ENCODE data around the gene SLC16A10.

SLC16A10 gene

DNA sequence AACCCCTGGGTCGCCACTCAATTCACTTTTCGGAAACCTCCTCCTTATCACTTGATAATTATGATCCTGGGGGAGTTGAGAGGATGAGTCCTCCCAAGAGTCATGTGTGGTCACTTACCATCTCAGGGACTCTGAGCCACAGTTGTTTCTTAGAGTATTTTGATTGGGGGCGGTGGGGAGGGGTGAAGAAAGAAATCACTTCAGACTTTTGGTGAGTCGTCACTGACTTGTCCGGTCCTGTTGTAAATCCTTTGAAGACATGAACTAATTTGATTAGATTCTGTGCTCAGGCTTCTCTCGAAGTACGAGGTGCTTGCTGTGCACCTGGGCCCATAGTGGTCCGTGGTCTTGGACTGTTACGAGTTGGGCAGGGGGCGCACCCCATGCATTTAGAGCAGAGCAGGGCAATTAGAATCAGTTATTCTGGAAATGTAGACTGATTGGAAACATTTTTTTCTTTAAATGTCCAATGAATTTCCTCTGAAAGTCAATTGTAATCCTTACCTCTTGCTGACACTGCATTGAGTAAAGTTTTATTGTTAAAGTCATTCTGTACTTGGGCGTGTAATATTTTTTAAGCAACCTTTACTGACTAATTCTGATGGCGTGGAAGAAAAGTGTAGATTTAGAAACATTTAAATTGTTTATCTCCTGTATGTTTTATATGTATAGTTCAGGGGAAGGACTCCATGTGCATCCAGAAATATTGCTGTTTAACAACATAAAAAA is 173.4 kb downstream of the SLC16A10 start:
- no peak for DNase-seq (ENCODE audit: low spot score)

DNA sequence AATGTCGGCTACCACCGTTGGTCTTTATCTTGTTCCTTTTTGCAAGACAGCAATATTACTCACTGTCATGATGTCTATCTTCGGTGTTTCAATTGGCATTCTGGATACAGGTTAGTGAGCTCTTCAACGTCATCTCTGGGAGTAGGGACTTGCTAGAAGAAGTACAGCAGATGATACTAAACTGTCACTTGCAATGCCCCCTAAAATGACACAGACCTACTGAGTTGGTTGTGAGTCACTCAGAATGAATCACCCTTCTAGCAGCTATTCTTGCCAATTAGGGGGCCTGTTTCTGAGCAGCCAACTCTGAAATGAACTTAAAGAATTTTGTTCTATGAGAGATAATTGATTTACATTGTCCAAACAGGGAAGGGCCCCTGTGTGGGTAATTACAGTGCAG is 176.5 kb downstream of the SLC16A10 start:
- DNase-seq (ENCODE audit: low spot score) = no peak

DNA sequence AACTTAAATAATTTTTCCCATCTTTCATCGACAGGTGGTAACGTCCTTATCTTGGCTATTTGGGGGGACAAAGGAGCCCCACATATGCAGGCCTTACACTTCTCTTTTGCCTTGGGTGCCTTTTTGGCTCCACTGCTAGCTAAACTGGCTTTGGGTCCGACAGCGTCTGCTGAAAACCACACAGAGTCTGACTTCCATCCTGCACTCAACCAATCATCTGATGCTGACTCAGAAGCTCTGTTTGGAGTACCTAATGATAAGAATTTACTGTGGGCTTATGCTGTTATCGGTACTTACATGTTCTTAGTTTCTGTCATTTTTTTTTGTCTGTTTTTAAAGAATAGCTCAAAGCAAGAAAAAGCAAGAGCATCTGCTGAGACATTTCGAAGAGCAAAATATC is 178.5 kb downstream of the SLC16A10 start:
- DNase-seq (ENCODE audit: low spot score) = no peak

DNA sequence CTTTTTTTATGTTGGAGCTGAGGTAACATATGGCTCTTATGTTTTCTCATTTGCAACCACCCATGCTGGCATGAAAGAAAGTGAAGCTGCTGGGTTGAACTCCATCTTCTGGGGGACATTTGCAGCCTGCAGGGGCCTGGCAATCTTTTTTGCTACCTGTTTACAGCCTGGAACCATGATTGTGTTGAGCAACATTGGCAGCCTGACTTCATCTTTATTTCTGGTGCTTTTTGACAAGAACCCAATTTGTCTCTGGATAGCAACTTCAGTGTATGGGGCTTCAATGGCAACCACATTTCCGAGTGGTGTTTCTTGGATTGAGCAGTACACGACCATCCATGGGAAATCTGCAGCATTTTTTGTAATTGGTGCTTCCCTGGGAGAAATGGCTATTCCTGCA is 179.0 kb downstream of the SLC16A10 start:
- no peak for DNase-seq (ENCODE audit: low spot score)

DNA sequence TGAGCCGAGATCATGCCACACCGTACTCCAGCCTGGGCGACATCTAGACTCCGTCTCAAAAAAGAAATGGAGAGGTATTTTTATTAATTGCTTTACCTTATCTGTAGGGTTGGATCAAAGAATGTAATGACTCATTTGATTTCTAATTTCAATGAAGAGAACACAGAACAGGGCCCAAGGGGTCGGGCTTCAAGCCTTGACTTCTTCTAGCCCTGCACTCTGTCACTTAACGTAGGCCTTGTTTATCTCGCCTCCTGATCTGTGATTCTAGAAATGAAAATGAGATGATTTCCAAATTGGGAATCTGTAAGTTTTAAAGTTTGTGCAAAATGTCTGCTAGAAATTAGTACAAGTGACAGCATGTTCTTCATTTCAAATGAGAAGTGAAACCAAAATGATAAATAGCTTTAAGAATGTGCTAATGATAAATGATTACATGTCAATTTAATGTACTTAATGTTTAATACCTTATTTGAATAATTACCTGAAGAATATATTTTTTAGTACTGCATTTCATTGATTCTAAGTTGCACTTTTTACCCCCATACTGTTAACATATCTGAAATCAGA is 180.5 kb downstream of the SLC16A10 start:
- no peak for DNase-seq (ENCODE audit: low spot score)

DNA sequence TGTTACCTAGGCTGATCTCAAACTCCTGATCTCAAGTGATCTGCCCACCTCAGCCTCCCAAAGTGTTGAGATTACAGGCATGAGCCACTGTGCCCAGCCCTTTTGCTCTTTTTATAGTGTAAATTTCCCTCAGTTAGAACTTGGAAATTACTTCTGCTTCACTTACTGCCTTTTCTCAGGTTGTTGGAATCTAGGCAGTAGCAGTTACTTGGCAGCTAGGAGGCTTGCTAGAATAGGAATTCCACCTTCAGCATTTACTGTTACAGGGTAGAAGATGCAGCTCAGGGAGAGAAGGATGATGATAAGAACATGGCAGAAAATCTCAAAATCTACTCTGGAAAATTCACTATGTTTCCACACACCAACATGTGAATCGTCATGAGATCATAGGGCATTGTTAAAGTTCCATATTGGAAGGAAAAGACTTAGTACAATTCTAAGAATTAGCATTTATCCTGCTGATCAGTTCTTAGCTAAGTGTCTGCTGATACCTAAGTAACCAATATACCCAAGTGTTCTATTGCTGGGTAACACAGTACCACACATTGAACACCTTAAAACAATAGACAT is 182.2 kb downstream of the SLC16A10 start:
- DNase-seq (ENCODE audit: low spot score) = no peak

DNA sequence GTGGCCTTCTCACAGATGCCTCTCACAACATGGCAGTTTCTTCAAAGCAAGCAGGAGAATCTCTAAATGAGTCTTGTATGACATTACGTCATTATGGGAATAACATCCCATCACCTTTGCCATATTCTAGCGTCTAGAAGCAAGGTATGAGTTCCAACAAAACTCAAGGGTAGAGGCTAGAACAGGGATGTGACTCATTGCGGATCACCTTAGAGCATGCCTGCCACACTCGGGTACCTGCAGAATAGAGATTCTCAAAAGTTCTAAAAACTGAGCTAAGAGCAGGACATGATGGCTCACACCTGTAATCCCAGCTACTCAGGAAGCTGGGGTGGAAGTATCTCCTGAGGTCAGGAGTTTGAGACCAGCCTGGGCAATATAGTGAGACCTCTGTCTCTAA is 182.8 kb downstream of the SLC16A10 start:
- DNase-seq (ENCODE audit: low spot score) = no peak

DNA sequence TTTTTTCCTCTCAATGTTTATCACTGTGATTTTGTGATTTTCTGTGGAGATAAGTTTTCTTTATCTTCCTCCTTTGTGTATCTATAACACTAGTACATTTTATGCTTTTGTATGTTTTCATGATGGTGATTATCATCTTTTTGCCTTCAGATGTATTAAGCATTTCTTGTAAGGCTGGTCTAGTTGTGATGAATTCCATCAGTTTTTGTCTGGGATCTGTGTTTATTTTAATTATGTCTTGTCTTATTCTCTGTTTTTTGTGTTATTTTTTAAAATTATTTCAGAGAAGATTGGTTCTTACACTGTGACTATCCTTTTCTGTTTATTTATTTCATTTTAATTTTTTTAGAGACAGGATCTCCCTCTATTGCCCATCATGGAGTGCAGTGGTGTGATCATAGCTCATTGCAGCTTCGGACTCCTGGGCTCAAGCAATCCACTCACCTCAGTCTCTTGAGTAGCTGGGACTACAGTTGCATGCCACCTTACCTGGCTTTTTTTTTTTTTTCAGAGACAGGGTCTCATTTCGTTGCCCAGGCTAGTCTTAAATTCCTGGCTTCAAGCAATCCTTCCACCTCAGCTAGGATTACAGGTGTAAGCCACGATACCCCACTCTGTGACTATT is 187.4 kb downstream of the SLC16A10 start:
- no peak for DNase-seq (ENCODE audit: low spot score)

DNA sequence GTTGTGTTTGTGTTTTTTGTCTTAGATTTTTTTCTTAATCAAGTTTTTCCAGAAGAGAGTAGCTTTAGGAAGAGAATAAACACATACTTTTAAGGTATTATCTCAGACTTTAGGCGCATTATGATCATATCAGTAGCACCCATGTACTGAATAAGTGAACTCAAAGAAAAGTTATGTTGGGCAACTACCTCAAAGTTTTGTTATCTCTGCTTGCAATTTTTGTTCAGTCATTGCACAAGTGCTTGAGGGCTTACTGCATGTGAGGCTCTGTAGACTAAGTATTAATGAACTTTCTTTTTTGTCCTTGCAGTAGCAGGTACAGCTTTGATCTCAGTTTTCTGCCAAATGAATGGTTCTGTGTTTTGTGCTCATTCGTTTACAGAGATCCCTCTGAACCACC is 189.0 kb downstream of the SLC16A10 start:
- DNase-seq (ENCODE audit: low spot score) = no peak

DNA sequence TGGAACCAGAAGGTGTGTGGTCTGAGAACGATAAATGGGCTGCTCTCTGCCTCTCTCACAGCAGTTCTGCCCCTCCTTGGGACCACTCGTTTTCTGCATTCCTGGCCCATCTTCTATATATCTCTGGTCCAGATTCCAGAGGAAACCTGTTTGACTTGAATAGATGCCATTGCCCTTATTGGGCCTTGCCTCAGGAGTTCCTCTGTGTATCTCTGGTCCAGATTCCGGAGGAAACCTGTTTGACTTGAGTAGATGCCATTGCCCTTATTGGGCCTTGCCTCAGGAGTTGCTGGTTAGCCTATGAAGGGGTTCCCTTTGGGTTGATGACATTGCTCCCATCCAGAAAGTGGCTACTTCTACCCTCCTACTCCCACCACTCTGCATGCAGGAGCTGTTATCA is 189.4 kb downstream of the SLC16A10 start:
- DNase-seq (ENCODE audit: low spot score) = no peak

DNA sequence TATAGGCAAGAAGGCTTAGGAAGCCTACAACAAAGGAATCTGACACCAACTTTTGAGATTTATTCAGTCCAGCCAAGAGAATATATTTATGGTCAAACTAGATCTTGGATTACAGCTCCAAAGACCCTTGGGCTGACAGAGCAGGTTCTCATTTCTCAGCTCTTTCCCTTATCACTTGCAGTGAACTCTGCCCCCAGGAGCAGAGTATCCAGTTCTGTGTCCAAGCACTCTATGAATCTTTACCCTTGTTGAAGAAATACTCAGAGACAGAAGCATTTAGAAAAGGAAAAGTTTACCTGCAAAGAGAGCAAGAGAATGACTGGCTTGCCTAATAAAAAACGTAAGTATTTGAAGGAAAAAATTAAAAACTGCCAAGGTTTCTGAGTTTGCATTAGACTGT is 190.5 kb downstream of the SLC16A10 start:
- no peak for DNase-seq (ENCODE audit: low spot score)

DNA sequence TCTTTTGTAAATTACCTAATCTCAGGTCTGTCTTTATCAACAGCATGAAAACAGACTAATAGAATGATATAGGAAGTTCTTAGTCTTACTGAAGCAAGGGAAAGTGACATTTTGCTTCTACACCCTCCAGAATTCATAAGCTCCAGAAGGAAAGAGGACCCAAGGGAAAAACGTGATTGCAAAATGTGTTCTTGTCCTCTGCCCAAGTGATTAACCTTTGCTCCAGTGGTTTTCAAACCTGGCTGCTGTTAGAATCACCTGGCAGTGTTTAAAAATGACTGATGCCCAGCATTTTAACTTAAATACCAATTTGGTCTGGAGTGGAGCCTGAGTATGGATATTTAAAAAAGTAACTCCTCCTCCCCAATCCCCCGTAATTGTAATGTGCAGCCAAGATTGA is 191.4 kb downstream of the SLC16A10 start:
- DNase-seq (ENCODE audit: low spot score) = no peak

DNA sequence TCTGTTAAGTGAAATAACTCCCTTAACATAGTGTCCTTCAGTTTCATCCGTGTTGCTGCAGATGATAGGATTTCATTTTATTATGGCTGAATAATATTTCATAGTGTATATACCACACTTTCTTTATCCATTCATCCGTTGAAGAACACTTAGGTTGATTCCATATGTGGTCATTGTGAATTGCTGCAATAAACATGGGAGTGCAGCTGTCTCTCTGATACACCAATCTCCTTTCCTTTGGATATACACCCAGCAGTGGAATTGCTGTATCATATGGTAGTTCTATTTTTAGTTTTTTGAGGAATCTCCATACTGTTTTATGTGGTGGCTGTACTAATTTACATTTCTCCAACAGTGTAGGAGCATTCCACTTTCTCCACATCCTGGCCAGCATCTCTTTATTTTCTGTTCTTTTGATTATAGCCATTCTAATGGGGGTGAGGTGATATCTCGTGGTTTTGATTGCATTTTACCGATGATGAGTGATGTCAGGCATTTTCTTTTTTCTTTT is 193.2 kb downstream of the SLC16A10 start:
- no peak for DNase-seq (ENCODE audit: low spot score)

Measured in globus pallidus (tissue), 1 donor.